ENCODE measurements around the gene LSMEM2. TPM values are rescaled to one million over a fixed set of nuclear protein-coding genes. Genes with fewer than 3 reads are reported as not detected.

LSMEM2 gene
- total and polyA plus RNA-seq, 9 of the 15 experiments (the other 6 are each of a cell fraction or from before 2014, with no cell fraction given): not detected

DNA sequence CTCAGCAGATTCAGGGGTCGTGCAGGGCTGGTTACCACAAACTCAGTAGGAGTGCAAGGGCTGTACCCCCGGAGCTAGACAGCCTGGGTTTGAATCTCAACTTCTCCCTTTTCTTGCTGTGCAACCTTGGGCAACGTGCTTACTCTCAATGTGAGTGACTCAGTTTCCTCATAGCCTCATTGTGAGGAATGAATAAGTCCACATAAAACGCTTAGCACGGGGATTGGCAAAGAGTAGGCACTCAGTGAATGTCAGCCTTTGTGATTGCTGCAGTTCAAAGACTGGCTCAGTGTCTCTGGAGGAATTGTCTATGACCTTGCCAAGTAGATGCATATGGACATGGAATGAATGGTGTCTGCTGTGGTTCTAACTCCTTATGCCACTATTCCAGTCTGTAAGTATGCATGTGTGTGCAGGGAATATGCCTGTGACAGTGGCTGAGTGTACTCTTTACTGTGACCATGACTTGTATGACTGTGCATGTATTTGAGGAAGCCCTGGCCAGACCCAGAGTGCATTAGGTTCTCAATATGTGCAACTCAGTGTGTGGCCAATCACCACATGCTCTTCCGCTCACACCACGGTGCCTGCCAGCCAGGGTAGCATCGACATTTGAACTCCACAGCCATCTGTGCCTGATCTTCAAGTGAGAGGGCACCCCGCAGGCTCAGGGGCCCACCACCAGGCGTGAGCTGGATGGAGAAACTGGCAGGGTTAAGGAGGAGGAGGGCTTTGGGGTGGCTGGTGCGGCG, 21.2 kb downstream of the LSMEM2 start (continued):
- TF ChIP-seq, protein P1, sequence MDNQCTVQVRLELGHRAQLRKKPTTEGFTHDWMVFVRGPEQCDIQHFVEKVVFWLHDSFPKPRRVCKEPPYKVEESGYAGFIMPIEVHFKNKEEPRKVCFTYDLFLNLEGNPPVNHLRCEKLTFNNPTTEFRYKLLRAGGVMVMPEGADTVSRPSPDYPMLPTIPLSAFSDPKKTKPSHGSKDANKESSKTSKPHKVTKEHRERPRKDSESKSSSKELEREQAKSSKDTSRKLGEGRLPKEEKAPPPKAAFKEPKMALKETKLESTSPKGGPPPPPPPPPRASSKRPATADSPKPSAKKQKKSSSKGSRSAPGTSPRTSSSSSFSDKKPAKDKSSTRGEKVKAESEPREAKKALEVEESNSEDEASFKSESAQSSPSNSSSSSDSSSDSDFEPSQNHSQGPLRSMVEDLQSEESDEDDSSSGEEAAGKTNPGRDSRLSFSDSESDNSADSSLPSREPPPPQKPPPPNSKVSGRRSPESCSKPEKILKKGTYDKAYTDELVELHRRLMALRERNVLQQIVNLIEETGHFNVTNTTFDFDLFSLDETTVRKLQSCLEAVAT (IDR thresholded peaks at IDR 0.05): no peak
- TF ChIP-seq ZSCAN29 (IDR thresholded peaks at IDR 0.05): no peak
- no peak for TF ChIP-seq SMC3 (conservative IDR thresholded peaks at IDR 0.05; ENCODE audit: insufficient read depth, low read depth, low read length)
- no peak for TF ChIP-seq ZBTB49 (CRISPR knock-in tag; IDR thresholded peaks at IDR 0.05; ENCODE audit: borderline replicate concordance)
- TF ChIP-seq ZBTB8A (IDR thresholded peaks at IDR 0.05; ENCODE audit: partially characterized antibody): no peak
- no peak for TF ChIP-seq ZBTB17 (CRISPR knock-in tag; IDR thresholded peaks at IDR 0.05)
